Measurements from ENCODE around the gene CDHR2.

CDHR2 gene

GRCh38 chr5:176507911-176508310 is 41.2 kb upstream of the CDHR2 start:
- no peak overlapping the region for H3K4me3 ChIP-seq (replicated peaks; ENCODE audit: insufficient read depth, low read length)
- no peak overlapping the region for H3K27ac ChIP-seq (replicated peaks)
- TF ChIP-seq SPI1 (IDR thresholded peaks at IDR 0.05; ENCODE audit: borderline replicate concordance, low read depth) (no peak), POLR2AphosphoS5 (IDR thresholded peaks at IDR 0.05; ENCODE audit: low read depth) (no peak), GABPA (IDR thresholded peaks at IDR 0.05; ENCODE audit: low read depth) (no peak)
- TF ChIP-seq, protein P1, sequence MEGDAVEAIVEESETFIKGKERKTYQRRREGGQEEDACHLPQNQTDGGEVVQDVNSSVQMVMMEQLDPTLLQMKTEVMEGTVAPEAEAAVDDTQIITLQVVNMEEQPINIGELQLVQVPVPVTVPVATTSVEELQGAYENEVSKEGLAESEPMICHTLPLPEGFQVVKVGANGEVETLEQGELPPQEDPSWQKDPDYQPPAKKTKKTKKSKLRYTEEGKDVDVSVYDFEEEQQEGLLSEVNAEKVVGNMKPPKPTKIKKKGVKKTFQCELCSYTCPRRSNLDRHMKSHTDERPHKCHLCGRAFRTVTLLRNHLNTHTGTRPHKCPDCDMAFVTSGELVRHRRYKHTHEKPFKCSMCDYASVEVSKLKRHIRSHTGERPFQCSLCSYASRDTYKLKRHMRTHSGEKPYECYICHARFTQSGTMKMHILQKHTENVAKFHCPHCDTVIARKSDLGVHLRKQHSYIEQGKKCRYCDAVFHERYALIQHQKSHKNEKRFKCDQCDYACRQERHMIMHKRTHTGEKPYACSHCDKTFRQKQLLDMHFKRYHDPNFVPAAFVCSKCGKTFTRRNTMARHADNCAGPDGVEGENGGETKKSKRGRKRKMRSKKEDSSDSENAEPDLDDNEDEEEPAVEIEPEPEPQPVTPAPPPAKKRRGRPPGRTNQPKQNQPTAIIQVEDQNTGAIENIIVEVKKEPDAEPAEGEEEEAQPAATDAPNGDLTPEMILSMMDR (IDR thresholded peaks at IDR 0.05; ENCODE audit: insufficient read depth, low read length), result no peak
- TF ChIP-seq, protein P2, sequence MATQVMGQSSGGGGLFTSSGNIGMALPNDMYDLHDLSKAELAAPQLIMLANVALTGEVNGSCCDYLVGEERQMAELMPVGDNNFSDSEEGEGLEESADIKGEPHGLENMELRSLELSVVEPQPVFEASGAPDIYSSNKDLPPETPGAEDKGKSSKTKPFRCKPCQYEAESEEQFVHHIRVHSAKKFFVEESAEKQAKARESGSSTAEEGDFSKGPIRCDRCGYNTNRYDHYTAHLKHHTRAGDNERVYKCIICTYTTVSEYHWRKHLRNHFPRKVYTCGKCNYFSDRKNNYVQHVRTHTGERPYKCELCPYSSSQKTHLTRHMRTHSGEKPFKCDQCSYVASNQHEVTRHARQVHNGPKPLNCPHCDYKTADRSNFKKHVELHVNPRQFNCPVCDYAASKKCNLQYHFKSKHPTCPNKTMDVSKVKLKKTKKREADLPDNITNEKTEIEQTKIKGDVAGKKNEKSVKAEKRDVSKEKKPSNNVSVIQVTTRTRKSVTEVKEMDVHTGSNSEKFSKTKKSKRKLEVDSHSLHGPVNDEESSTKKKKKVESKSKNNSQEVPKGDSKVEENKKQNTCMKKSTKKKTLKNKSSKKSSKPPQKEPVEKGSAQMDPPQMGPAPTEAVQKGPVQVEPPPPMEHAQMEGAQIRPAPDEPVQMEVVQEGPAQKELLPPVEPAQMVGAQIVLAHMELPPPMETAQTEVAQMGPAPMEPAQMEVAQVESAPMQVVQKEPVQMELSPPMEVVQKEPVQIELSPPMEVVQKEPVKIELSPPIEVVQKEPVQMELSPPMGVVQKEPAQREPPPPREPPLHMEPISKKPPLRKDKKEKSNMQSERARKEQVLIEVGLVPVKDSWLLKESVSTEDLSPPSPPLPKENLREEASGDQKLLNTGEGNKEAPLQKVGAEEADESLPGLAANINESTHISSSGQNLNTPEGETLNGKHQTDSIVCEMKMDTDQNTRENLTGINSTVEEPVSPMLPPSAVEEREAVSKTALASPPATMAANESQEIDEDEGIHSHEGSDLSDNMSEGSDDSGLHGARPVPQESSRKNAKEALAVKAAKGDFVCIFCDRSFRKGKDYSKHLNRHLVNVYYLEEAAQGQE (IDR thresholded peaks at IDR 0.05; ENCODE audit: insufficient replicate concordance, low read depth), result no peak
- no peaks in the 10 kb centered on the region for H3K27me3 ChIP-seq (ENCODE audit: insufficient read depth, poor library complexity, severe bottlenecking)
- no peak for DNase-seq (ENCODE audit: low read depth in 1 of 2, low spot score in 1 of 2)

DNA sequence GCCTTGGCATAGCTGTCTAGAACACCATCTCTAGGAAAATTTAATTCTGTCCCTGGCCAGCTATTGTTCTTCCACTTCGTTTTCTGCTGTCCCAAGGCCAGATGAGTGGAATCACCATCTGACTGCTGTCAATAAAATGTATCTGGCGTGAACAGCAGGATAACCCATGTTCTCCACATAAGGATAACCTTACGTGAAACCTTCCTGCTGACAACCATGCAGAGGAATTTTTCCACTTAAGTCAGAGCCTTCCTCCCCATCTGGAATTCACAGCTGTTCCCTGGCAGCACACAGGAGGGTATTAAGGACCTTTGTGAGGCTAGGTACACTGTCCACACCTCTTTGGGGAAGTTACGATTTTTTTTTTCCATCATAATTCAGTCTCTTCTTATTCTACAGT is 40.5 kb upstream of the CDHR2 start:
- Histone ChIP-seq H3K27ac (replicated peaks) (no peak overlapping the region), H3K4me3 (replicated peaks; ENCODE audit: insufficient read depth, low read length) (no peak overlapping the region), H3K27me3 (ENCODE audit: insufficient read depth, poor library complexity, severe bottlenecking) (no peaks in the 10 kb centered on the region)
- no peak for DNase-seq (ENCODE audit: low read depth in 1 of 2, low spot score in 1 of 2)
- TF ChIP-seq, protein P2 (IDR thresholded peaks at IDR 0.05; ENCODE audit: insufficient replicate concordance, low read depth), result no peak
- TF ChIP-seq SPI1 (IDR thresholded peaks at IDR 0.05; ENCODE audit: borderline replicate concordance, low read depth) (no peak), GABPA (IDR thresholded peaks at IDR 0.05; ENCODE audit: low read depth) (no peak), POLR2AphosphoS5 (IDR thresholded peaks at IDR 0.05; ENCODE audit: low read depth) (no peak)
- TF ChIP-seq, protein P1 (IDR thresholded peaks at IDR 0.05; ENCODE audit: insufficient read depth, low read length), result no peak

- H3K27ac ChIP-seq (replicated peaks), result no peak overlapping the region
- DNase-seq (ENCODE audit: low read depth in 1 of 2, low spot score in 1 of 2), result no peak
- TF ChIP-seq, protein P1 (IDR thresholded peaks at IDR 0.05; ENCODE audit: insufficient read depth, low read length), result no peak
- TF ChIP-seq GABPA (IDR thresholded peaks at IDR 0.05; ENCODE audit: low read depth), result no peak
- TF ChIP-seq, protein P2 (IDR thresholded peaks at IDR 0.05; ENCODE audit: insufficient replicate concordance, low read depth), result no peak
- no peak for TF ChIP-seq SPI1 (IDR thresholded peaks at IDR 0.05; ENCODE audit: borderline replicate concordance, low read depth)
- TF ChIP-seq POLR2AphosphoS5 (IDR thresholded peaks at IDR 0.05; ENCODE audit: low read depth), result no peak
- H3K4me3 ChIP-seq (replicated peaks; ENCODE audit: insufficient read depth, low read length), result no peak overlapping the region
- no peaks in the 10 kb centered on the region for H3K27me3 ChIP-seq (ENCODE audit: insufficient read depth, poor library complexity, severe bottlenecking)
Measured at GRCh38 chr5:176513788-176514187, 35.4 kb upstream of the CDHR2 start.
